SK-N-SH (cell line): Measurements from ENCODE around the gene ACRBP. TPM values are rescaled to one million over a fixed set of nuclear protein-coding genes. Genes with fewer than 3 reads are reported as not detected.

Experiments used
- CTCF ChIA-PET: fragments of 300-600, 350-600 bp; formaldehyde crosslinking; extraction: SDS; loops from one replicate; lab custom pipeline; 2021; lab: Yijun Ruan, JAX
- POLR2A ChIA-PET: fragments of 350-600 bp; sonication (Branson Sonifier 250); formaldehyde crosslinking; extraction: SDS; loops from one replicate; lab custom pipeline; 2020; ENCODE audit warnings: antibody characterized with exemption, inconsistent platforms; lab: Yijun Ruan, JAX
- DNase-seq: peaks from one replicate; pipeline ENCODE4 v3.0.0; 2012
- H2AFZ ChIP-seq: fragments of 200-600 bp; sonication (generic); 2 replicates; pipeline ENCODE4 v1.8.1; 2016; ENCODE audit warnings: antibody characterized with exemption, mild to moderate bottlenecking, low read depth
- H3F3A ChIP-seq: fragments of 200-600 bp; sonication (generic); replicated peaks from 2 replicates; pipeline ENCODE3; 2016; ENCODE audit warnings: antibody characterized with exemption, mild to moderate bottlenecking; ENCODE audit not compliant: insufficient read depth
- H3K27ac ChIP-seq, 2 experiments: fragments of 200-500 bp in 1 of 2; fragments of 200-600 bp in 1 of 2; sonication (Bioruptor generic) in 1 of 2; sonication (generic), shearing (Covaris generic) in 1 of 2; 2 replicates each; pipeline versions ENCODE4 v1.5.1 to v1.6.1; 2014 to 2016; ENCODE audit warnings: low read depth in 2 of 2, inconsistent platforms in 1 of 2, low read length in 1 of 2, mild to moderate bottlenecking in 1 of 2, mixed read lengths in 1 of 2
- H3K27me3 ChIP-seq: fragments of 200-600 bp; sonication (generic), shearing (Covaris generic); 2 replicates; pipeline ENCODE4 v1.6.1; 2016; ENCODE audit warnings: mixed run types; ENCODE audit not compliant: insufficient read depth
- H3K36me3 ChIP-seq, 2 experiments: fragments of 200-500 bp in 1 of 2; fragments of 200-600 bp in 1 of 2; sonication (Bioruptor generic) in 1 of 2; sonication (generic) in 1 of 2; replicated peaks in 1 of 2; 2 replicates each; pipeline versions ENCODE3 to v1.5.1; 2014 to 2016; ENCODE audit warnings: low read length in 1 of 2, mild to moderate bottlenecking in 1 of 2; ENCODE audit not compliant: insufficient read depth in 2 of 2, control insufficient read depth in 1 of 2
- H3K4me1 ChIP-seq, 2 experiments: fragments of 200-500 bp in 1 of 2; fragments of 200-600 bp in 1 of 2; sonication (Bioruptor generic) in 1 of 2; sonication (generic), shearing (Covaris generic) in 1 of 2; 2 replicates each; pipeline versions ENCODE4 v1.5.1 to v1.6.1; 2014 to 2016; ENCODE audit warnings: low read depth in 1 of 2, low read length in 1 of 2, mixed run types in 1 of 2; ENCODE audit not compliant: insufficient read depth in 2 of 2, control insufficient read depth in 1 of 2
- H3K4me2 ChIP-seq: fragments of 200-600 bp; sonication (generic), shearing (Covaris generic); 2 replicates; pipeline ENCODE4 v1.6.1; 2017; ENCODE audit warnings: mixed run types
- H3K4me3 ChIP-seq, 2 experiments: fragments of 200-500 bp in 1 of 2; fragments of 200-600 bp in 1 of 2; sonication (Bioruptor generic) in 1 of 2; sonication (generic), shearing (Covaris generic) in 1 of 2; 2 replicates each; pipeline versions ENCODE4 v1.5.1 to v1.8.1; 2014 to 2016; ENCODE audit warnings: low read depth in 2 of 2, inconsistent platforms in 1 of 2, low read length in 1 of 2, mild to moderate bottlenecking in 1 of 2, mixed read lengths in 1 of 2, moderate library complexity in 1 of 2
- H3K79me2 ChIP-seq: fragments of 200-600 bp; sonication (generic); 2 replicates; pipeline ENCODE4 v1.8.1; 2017; ENCODE audit warnings: mild to moderate bottlenecking; ENCODE audit not compliant: insufficient read depth
- H3K9ac ChIP-seq: fragments of 200-600 bp; sonication (generic); 2 replicates; pipeline ENCODE4 v1.6.1; 2017; ENCODE audit warnings: mixed run types
- H3K9me2 ChIP-seq: fragments of 200-600 bp; sonication (generic); 2 replicates; pipeline ENCODE4 v1.6.1; 2017; ENCODE audit warnings: mixed run types
- H3K9me3 ChIP-seq: fragments of 200-600 bp; sonication (generic); 2 replicates; pipeline ENCODE4 v1.6.1; 2017; ENCODE audit warnings: mixed run types, mild to moderate bottlenecking, moderate library complexity
- H4K20me1 ChIP-seq: fragments of 200-600 bp; sonication (generic); 2 replicates; pipeline ENCODE4 v1.6.1; 2017; ENCODE audit warnings: mild to moderate bottlenecking, mixed run types; ENCODE audit not compliant: insufficient read depth
- EP300 ChIP-seq, 2 experiments: IDR thresholded peaks; 2 replicates each; pipeline versions ENCODE4 v1.4.0 to v1.6.1; 2012; ENCODE audit warnings: borderline replicate concordance in 1 of 2, low read depth in 1 of 2, low read length in 1 of 2
- EZH2phosphoT487 ChIP-seq: fragments of 200-600 bp; sonication (generic); IDR thresholded peaks from 2 replicates; pipeline ENCODE4 v1.6.1; 2017; ENCODE audit warnings: low read depth, mixed run types, mild to moderate bottlenecking, antibody characterized with exemption, moderate library complexity, borderline replicate concordance
- FOSL2 ChIP-seq: IDR thresholded peaks from 2 replicates; pipeline ENCODE4 v1.4.0; 2012; ENCODE audit warnings: low read depth, mild to moderate bottlenecking, moderate library complexity, borderline replicate concordance
- GABPA ChIP-seq: IDR thresholded peaks from 2 replicates; pipeline ENCODE4 v1.4.0; 2012; ENCODE audit warnings: low read depth, mild to moderate bottlenecking
- IRF3 ChIP-seq: fragments of 150-350 bp; IDR thresholded peaks from 2 replicates; pipeline ENCODE4 v1.6.1; 2016; ENCODE audit warnings: mild to moderate bottlenecking, low read depth, low read length
- NFIC ChIP-seq: IDR thresholded peaks from 2 replicates; pipeline ENCODE4 v1.4.0; 2012; ENCODE audit warnings: borderline replicate concordance
- NRF1 ChIP-seq: IDR thresholded peaks from 2 replicates; pipeline ENCODE4 v1.6.1; 2012; ENCODE audit warnings: low read depth, mild to moderate bottlenecking, low read length
- RCOR1 ChIP-seq: fragments of 150-350 bp; IDR thresholded peaks from 2 replicates; pipeline ENCODE4 v1.6.1; 2017; ENCODE audit warnings: antibody characterized with exemption, low read length
- RFX5 ChIP-seq: IDR thresholded peaks from 2 replicates; pipeline ENCODE4 v1.6.1; 2012; ENCODE audit warnings: mild to moderate bottlenecking, improper control_type of control experiment, low read length
- WGBS: methylation state at CpG from one replicate; pipeline ENCODE4 v1.1.6; 2017; ENCODE audit warnings: low lambda C conversion rate; 5-methylcytosine and 5-hydroxymethylcytosine counted together
- polyA plus RNA-seq, 3 experiments: library from polyadenylated mRNA; depleted of rRNA; stranded (reverse); fragments of >200 nt; gene quantifications; 2 replicates each; pipeline ENCODE4 v1.2.3, GENCODE V29; 2012
- TF ChIP-seq, protein P1 (sequence below): IDR thresholded peaks from 2 replicates; pipeline ENCODE4; 2012
- TF ChIP-seq, protein P2 (sequence below): IDR thresholded peaks from 2 replicates; pipeline ENCODE4 v1.4.0; 2012; ENCODE audit warnings: low read depth

Gene ACRBP
- polyA plus RNA-seq, 1 of the 3 experiments (the other 2 are of a cell fraction): 0.71 TPM

DNA sequence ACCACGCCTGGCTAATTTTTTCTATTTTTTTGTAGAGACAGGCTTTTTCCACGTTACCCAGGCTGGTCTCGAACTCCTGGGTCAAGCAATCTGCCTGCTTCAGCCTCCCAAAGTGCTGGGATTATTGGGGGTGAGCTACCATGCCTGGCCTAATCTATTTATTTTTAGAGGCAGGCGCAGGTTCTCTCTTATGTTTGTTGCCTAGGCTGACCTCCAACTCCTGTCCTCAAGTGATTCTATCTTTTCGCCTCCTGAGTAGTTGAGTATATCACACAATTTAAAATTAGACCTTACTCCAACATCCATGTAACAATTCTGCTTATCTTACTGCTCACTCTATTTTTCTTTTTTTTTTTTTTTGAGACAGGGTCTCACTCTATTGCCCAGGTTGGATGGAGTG, 6.8 kb upstream of the ACRBP start:
- Histone ChIP-seq H3F3A (no peaks in the 10 kb centered on the region), H3K4me1 (no peaks in the 10 kb centered on the region), H2AFZ (no peak overlapping the region), H3K9me2 (no peaks in the 10 kb centered on the region), H3K79me2 (peaks cover 17% of the 10 kb centered on the region; the same call in 1 of the 2 replicates), H3K9ac (no peak overlapping the region), H3K27ac (no peak overlapping the region)
- TF ChIP-seq RCOR1 (no peak), EZH2phosphoT487 (no peak), FOSL2 (no peak), NRF1 (no peak), EP300 (IDR thresholded peaks at IDR 0.05; ENCODE audit: borderline replicate concordance in 1 of 2, low read depth in 1 of 2, low read length in 1 of 2) (no peak)
- TF ChIP-seq, protein P1, sequence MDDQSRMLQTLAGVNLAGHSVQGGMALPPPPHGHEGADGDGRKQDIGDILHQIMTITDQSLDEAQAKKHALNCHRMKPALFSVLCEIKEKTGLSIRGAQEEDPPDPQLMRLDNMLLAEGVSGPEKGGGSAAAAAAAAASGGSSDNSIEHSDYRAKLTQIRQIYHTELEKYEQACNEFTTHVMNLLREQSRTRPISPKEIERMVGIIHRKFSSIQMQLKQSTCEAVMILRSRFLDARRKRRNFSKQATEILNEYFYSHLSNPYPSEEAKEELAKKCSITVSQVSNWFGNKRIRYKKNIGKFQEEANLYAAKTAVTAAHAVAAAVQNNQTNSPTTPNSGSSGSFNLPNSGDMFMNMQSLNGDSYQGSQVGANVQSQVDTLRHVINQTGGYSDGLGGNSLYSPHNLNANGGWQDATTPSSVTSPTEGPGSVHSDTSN: no peak
- TF ChIP-seq, all 33 proteins: peak for 0
- H3K4me2 ChIP-seq: no peak overlapping the region
- no peak overlapping the region for H3K4me3 ChIP-seq
- CTCF ChIA-PET: interaction anchor here (0.7 kb wide), 1 partner anchor 99 kb away, joined by 3 read pairs; the partner anchor contains the start of gene MLF2
- POLR2A ChIA-PET: no interaction called here
- no peak for DNase-seq
- H4K20me1 ChIP-seq: no peaks in the 10 kb centered on the region
- 97% methylated on average over 5 of the region's 5 CpGs for WGBS
- no peaks in the 10 kb centered on the region for H3K9me3 ChIP-seq
- H3K27me3 ChIP-seq: no peaks in the 10 kb centered on the region
- peaks cover 20 to 46% of the 10 kb centered on the region in 2 experiments for H3K36me3 ChIP-seq

GRCh38 chr12:6653342-6653741, 6.1 kb upstream of the ACRBP start:
- H3K36me3 ChIP-seq: peaks cover 20 to 43% of the 10 kb centered on the region in 2 experiments
- H3K9ac ChIP-seq: no peak overlapping the region
- TF ChIP-seq EZH2phosphoT487: no peak
- TF ChIP-seq IRF3: no peak
- no peak for TF ChIP-seq GABPA
- TF ChIP-seq RFX5: no peak
- TF ChIP-seq NFIC: no peak
- TF ChIP-seq, protein P2, sequence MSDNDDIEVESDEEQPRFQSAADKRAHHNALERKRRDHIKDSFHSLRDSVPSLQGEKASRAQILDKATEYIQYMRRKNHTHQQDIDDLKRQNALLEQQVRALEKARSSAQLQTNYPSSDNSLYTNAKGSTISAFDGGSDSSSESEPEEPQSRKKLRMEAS: no peak
- H3K79me2 ChIP-seq: peaks cover 10% of the 10 kb centered on the region; the same call in 1 of the 2 replicates
- no peak overlapping the region for H3K27ac ChIP-seq
- ChIA-PET POLR2A (no interaction called here), CTCF (interaction anchor here (0.6 to 1.3 kb wide), 3 partner anchors 8 to 100 kb away, joined by 3 read pairs; partner anchors contain the start of gene MLF2)
- H4K20me1 ChIP-seq: no peaks in the 10 kb centered on the region
- no peak overlapping the region for H2AFZ ChIP-seq
- no peaks in the 10 kb centered on the region for H3F3A ChIP-seq
- WGBS: 86% methylated on average over 1 of the region's 1 CpG
- H3K4me1 ChIP-seq: no peaks in the 10 kb centered on the region
- H3K9me2 ChIP-seq: no peaks in the 10 kb centered on the region
- no peak for DNase-seq
- H3K4me2 ChIP-seq: no peak overlapping the region
- no peaks in the 10 kb centered on the region for H3K27me3 ChIP-seq
- H3K4me3 ChIP-seq: no peak overlapping the region
- no peaks in the 10 kb centered on the region for H3K9me3 ChIP-seq
